HCT116 (cell line): ENCODE data around the gene BBLN. TPM values are rescaled to one million over a fixed set of nuclear protein-coding genes. Genes with fewer than 3 reads are reported as not detected.

Experiments
- ATAC-seq: fragments of 200-7000 bp; cut with Tn5 transposase; 2 replicates; pipeline ENCODE4 v1.9.1; 2020; ENCODE audit warnings: mild to moderate bottlenecking, moderate library complexity
- BruUV-seq: library from RNA; stranded (reverse); fragments of 400-500 nt; replicated peaks from 2 replicates; lab custom pipeline; 2021; lab: Mats Ljungman, UMichigan
- CTCF ChIA-PET: fragments of 300-600 bp; sonication (Branson Sonifier 250); formaldehyde crosslinking; loops from one replicate; lab custom pipeline; 2021; ENCODE audit warnings: antibody characterized with exemption; lab: Charles Lee
- POLR2A ChIA-PET: fragments of 300-600, 350-600 bp; sonication (Branson Sonifier 250); formaldehyde crosslinking; loops from one replicate; lab custom pipeline; 2021; ENCODE audit warnings: antibody characterized with exemption; lab: Charles Lee
- RAD21 ChIA-PET, 2 experiments: fragments of 300-600 bp; sonication (Branson Sonifier 250); formaldehyde crosslinking; loops; one replicate each; lab custom pipeline; 2023; ENCODE audit warnings: low total read pairs in 2 of 2; ENCODE audit not compliant: uncharacterized antibody in 2 of 2, unreplicated experiment in 2 of 2, low non-redundant PET in 1 of 2; lab: Charles Lee
- DNase-seq: peaks from one replicate; pipeline ENCODE4 v3.0.0-alpha.2; 2010; ENCODE audit warnings: low read depth, low spot score
- H2AFZ ChIP-seq: fragments of 200-600 bp; shearing (Covaris generic), sonication (generic); 2 replicates; pipeline ENCODE4 v1.6.1; 2017; ENCODE audit warnings: low read depth, mixed run types, mixed read lengths, antibody characterized with exemption, low read length; ENCODE audit not compliant: poor library complexity, severe bottlenecking
- H3K27ac ChIP-seq: 2 replicates; pipeline ENCODE4 v1.5.1; 2012; ENCODE audit warnings: low read depth, low read length
- H3K27me3 ChIP-seq: fragments of 200-600 bp; sonication (generic); 2 replicates; pipeline ENCODE4 v1.6.1; 2016; ENCODE audit warnings: mixed run types, low read length, mixed read lengths; ENCODE audit not compliant: insufficient read depth
- H3K36me3 ChIP-seq, 2 experiments: fragments of 200-500 bp in 1 of 2; fragments of 200-600 bp in 1 of 2; sonication (Bioruptor generic) in 1 of 2; sonication (generic) in 1 of 2; 2 replicates each; pipeline versions ENCODE4 v1.5.1 to v1.6.1; 2014 to 2016; ENCODE audit warnings: low read length in 2 of 2, inconsistent platforms in 1 of 2, mixed read lengths in 1 of 2, mixed run types in 1 of 2; ENCODE audit not compliant: insufficient read depth in 2 of 2, control insufficient read depth in 1 of 2
- H3K4me1 ChIP-seq, 2 experiments: fragments of 200-600 bp in 1 of 2; sonication (generic) in 1 of 2; 2 replicates each; pipeline versions ENCODE4 v1.5.1 to v1.6.1; 2012 to 2017; ENCODE audit warnings: low read length in 2 of 2, inconsistent platforms in 1 of 2, mild to moderate bottlenecking in 1 of 2, mixed read lengths in 1 of 2, mixed run types in 1 of 2, moderate library complexity in 1 of 2; ENCODE audit not compliant: insufficient read depth in 2 of 2, control insufficient read depth in 1 of 2
- H3K4me2 ChIP-seq: fragments of 200-600 bp; sonication (generic); 2 replicates; pipeline ENCODE4 v1.6.1; 2017; ENCODE audit warnings: mixed run types, low read length, mixed read lengths
- H3K4me3 ChIP-seq, 2 experiments: fragments of 200-600 bp in 1 of 2; sonication (generic) in 1 of 2; replicated peaks in 1 of 2; 2 replicates each; pipeline ENCODE4 v1.5.1; 2011 to 2016; ENCODE audit warnings: low read length in 2 of 2, control low read depth in 1 of 2, low read depth in 1 of 2, mild to moderate bottlenecking in 1 of 2, mixed read lengths in 1 of 2, mixed run types in 1 of 2
- H3K79me2 ChIP-seq: fragments of 200-600 bp; sonication (generic); 2 replicates; pipeline ENCODE4 v1.6.1; 2017; ENCODE audit warnings: mild to moderate bottlenecking, mixed run types, low read length, moderate library complexity, mixed read lengths; ENCODE audit not compliant: insufficient read depth
- H3K9ac ChIP-seq: fragments of 200-600 bp; sonication (generic); 2 replicates; pipeline ENCODE4 v1.6.1; 2016; ENCODE audit warnings: low read length, mixed read lengths
- H3K9me2 ChIP-seq: fragments of 200-600 bp; sonication (generic), shearing (Covaris generic); 2 replicates; pipeline ENCODE4 v1.6.1; 2017; ENCODE audit warnings: mixed run types, mild to moderate bottlenecking, moderate library complexity; ENCODE audit not compliant: insufficient read depth
- H3K9me3 ChIP-seq, 2 experiments: fragments of 200-500 bp in 1 of 2; fragments of 200-600 bp in 1 of 2; sonication (Bioruptor generic) in 1 of 2; sonication (generic) in 1 of 2; 2 replicates each; pipeline ENCODE4 v1.6.1; 2014 to 2017; ENCODE audit warnings: low read length in 2 of 2, mixed read lengths in 2 of 2, inconsistent platforms in 1 of 2, low read depth in 1 of 2, mild to moderate bottlenecking in 1 of 2, mixed run types in 1 of 2, moderate library complexity in 1 of 2; ENCODE audit not compliant: control insufficient read depth in 1 of 2, insufficient read depth in 1 of 2
- H4K20me1 ChIP-seq: fragments of 200-600 bp; sonication (generic), shearing (Covaris generic); 2 replicates; pipeline ENCODE4 v1.6.1; 2017; ENCODE audit warnings: mixed run types, mild to moderate bottlenecking, moderate library complexity; ENCODE audit not compliant: insufficient read depth
- EGR1 ChIP-seq: IDR thresholded peaks from 2 replicates; pipeline ENCODE4 v1.6.1; 2012; ENCODE audit warnings: low read depth
- EZH2phosphoT487 ChIP-seq: fragments of 200-600 bp; IDR thresholded peaks from 2 replicates; pipeline ENCODE4 v1.6.1; 2018; ENCODE audit warnings: antibody characterized with exemption, borderline replicate concordance
- JUND ChIP-seq: IDR thresholded peaks from 2 replicates; pipeline ENCODE4 v1.6.1; 2012
- POLR2A ChIP-seq: IDR thresholded peaks from 2 replicates; pipeline ENCODE4 v1.7.0; 2011; ENCODE audit warnings: borderline replicate concordance; ENCODE audit not compliant: insufficient read depth, insufficient read length; ENCODE audit errors: extremely low read depth
- POLR2AphosphoS5 ChIP-seq: IDR thresholded peaks from 2 replicates; pipeline ENCODE4 v1.6.1; 2011; ENCODE audit warnings: mild to moderate bottlenecking, low read depth, low read length, moderate library complexity
- SIN3A ChIP-seq: IDR thresholded peaks from 2 replicates; pipeline ENCODE4 v1.6.1; 2012; ENCODE audit warnings: low read depth
- TCF7L2 ChIP-seq: IDR thresholded peaks from 2 replicates; pipeline ENCODE4 v1.7.0; 2011; ENCODE audit warnings: borderline replicate concordance, inconsistent platforms; ENCODE audit not compliant: insufficient read depth, insufficient read length; ENCODE audit errors: extremely low read depth
- ZFX ChIP-seq: fragments of 450-650 bp; IDR thresholded peaks from 2 replicates; pipeline ENCODE4 v1.6.1; 2017
- intact Hi-C: fragments of 100-400 bp; cut with micrococcal nuclease; formaldehyde crosslinking; loops from 2 replicates; pipeline ENCODE4 v1.10.0; 2022
- total RNA-seq: library from RNA; stranded (reverse); gene quantifications from one replicate; pipeline ENCODE4 v1.2.1, GENCODE V29; 2021; ENCODE audit not compliant: unreplicated experiment
- TF ChIP-seq, protein P1 (sequence below): IDR thresholded peaks from 2 replicates; pipeline ENCODE4 v1.6.1; 2012
- TF ChIP-seq, protein P2 (sequence below): IDR thresholded peaks from 2 replicates; pipeline ENCODE4 v1.6.1; 2011; ENCODE audit warnings: mild to moderate bottlenecking, low read length, moderate library complexity; ENCODE audit not compliant: insufficient replicate concordance; ENCODE audit errors: extremely low read depth

BBLN gene
- total RNA-seq, 1 experiment from 2014 or later, result 119 TPM

DNA sequence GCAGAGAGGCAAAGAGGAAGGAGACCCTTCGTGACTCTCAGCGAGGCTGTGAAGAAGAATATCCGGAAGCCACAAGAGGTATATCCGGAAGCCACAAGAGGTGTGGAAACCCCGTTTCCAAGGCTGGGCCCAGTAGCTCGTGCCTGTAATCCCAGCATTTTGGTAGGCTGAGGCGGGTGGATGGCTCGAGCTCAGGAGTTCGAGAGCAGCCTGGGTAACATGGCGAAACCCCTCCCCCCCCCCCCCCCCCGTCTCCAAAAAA lies 612 bp upstream of the BBLN start:
- peak overlapping the region; percentile 86 for H3K9ac ChIP-seq
- H3K4me2 ChIP-seq, result peak overlapping the region; percentile 99
- no peaks in the 10 kb centered on the region for H3K9me3 ChIP-seq
- H3K9me2 ChIP-seq, result no peaks in the 10 kb centered on the region
- peaks cover 0 to 4% of the 10 kb centered on the region in 2 experiments; a peak in 1 of 4 replicates for H3K36me3 ChIP-seq
- H3K4me1 ChIP-seq, result peaks cover 0 to 17% of the 10 kb centered on the region in 2 experiments; a peak in 2 of 4 replicates
- H4K20me1 ChIP-seq, result no peaks in the 10 kb centered on the region
- BruUV-seq, result TSS peak; percentile 97
- DNase-seq, result no peak
- H2AFZ ChIP-seq, result peak overlapping the region; percentile 7
- H3K4me3 ChIP-seq, result peak overlapping the region; percentile 58 to 99
- POLR2A ChIA-PET, result interaction anchor here (0.6 to 1.8 kb wide), 8 partner anchors 8 to 147 kb away, joined by 3 to 7 read pairs (median 4); no protein-coding TSS in a partner anchor
- peak; percentile 25 for TF ChIP-seq POLR2A
- peak; percentile 26; the same call in 1 of the 2 replicates for TF ChIP-seq ZFX
- peak; percentile 52; the same call in 1 of the 2 replicates for TF ChIP-seq POLR2AphosphoS5
- no peak for TF ChIP-seq JUND
- TF ChIP-seq, all 23 proteins: peak for 3
- ChIA-PET CTCF (interaction anchor here (0.9 to 4.0 kb wide), 6 partner anchors 8 to 41 kb away, joined by 3 to 19 read pairs (median 4); no protein-coding TSS in a partner anchor), RAD21 (no interaction called here)
- peak; percentile 48 for ATAC-seq
- Histone ChIP-seq H3K27ac (peak overlapping the region; percentile 97), H3K79me2 (peaks cover 13% of the 10 kb centered on the region), H3K27me3 (no peaks in the 10 kb centered on the region)
- intact Hi-C loops, result no loop called here

DNA sequence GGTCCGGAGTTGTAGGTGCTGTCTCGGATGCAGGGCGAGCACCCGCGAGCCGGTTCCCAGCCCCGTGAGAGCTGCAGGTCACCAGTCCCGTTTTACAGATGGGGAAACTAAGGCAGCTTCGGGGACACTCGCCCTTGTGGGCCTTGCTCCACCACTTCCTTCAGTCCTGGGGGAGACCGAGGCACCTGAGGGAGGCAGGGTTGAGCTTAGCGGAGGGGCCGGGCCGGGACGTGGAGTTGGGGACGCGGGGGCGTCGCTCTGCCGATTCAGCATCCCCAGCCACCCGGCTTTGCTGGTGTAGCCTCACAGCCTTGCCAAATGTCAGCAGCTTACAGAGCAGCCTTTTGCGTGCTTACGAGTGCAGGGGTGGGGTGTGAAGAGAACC lies 530 bp downstream of the BBLN start:
- Histone ChIP-seq H3K4me3 (peak overlapping the region; percentile 91 to 99), H3K27me3 (no peaks in the 10 kb centered on the region), H3K79me2 (peaks cover 13% of the 10 kb centered on the region), H3K27ac (peak overlapping the region; percentile 74), H4K20me1 (no peaks in the 10 kb centered on the region), H3K36me3 (peaks cover 0 to 4% of the 10 kb centered on the region in 2 experiments; a peak in 1 of 4 replicates)
- DNase-seq, result no peak
- BruUV-seq, result TSS peak; percentile 75
- CTCF ChIA-PET, result interaction anchor here (0.6 to 4.0 kb wide), 3 partner anchors 10 to 261 kb away, joined by 3 to 19 read pairs (median 6); no protein-coding TSS in a partner anchor
- TF ChIP-seq ZFX, result no peak
- TF ChIP-seq, protein P1, sequence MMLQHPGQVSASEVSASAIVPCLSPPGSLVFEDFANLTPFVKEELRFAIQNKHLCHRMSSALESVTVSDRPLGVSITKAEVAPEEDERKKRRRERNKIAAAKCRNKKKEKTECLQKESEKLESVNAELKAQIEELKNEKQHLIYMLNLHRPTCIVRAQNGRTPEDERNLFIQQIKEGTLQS, result no peak
- TF ChIP-seq TCF7L2, result no peak
- TF ChIP-seq, protein P2, sequence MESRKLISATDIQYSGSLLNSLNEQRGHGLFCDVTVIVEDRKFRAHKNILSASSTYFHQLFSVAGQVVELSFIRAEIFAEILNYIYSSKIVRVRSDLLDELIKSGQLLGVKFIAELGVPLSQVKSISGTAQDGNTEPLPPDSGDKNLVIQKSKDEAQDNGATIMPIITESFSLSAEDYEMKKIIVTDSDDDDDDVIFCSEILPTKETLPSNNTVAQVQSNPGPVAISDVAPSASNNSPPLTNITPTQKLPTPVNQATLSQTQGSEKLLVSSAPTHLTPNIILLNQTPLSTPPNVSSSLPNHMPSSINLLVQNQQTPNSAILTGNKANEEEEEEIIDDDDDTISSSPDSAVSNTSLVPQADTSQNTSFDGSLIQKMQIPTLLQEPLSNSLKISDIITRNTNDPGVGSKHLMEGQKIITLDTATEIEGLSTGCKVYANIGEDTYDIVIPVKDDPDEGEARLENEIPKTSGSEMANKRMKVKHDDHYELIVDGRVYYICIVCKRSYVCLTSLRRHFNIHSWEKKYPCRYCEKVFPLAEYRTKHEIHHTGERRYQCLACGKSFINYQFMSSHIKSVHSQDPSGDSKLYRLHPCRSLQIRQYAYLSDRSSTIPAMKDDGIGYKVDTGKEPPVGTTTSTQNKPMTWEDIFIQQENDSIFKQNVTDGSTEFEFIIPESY, result no peak
- TF ChIP-seq EGR1, result no peak
- no peak for TF ChIP-seq SIN3A
- no peak for TF ChIP-seq JUND
- TF ChIP-seq EZH2phosphoT487, result no peak
- TF ChIP-seq, all 23 proteins: peak for 0
- POLR2A ChIA-PET, result interaction anchor here (0.7 to 1.8 kb wide), 7 partner anchors 9 to 39 kb away, joined by 3 to 7 read pairs (median 5); no protein-coding TSS in a partner anchor
- peaks cover 0 to 17% of the 10 kb centered on the region in 2 experiments; a peak in 2 of 4 replicates for H3K4me1 ChIP-seq
- intact Hi-C loops, result no loop called here
- peak; percentile 0; the same call in 1 of the 2 replicates for ATAC-seq
- no peaks in the 10 kb centered on the region for H3K9me3 ChIP-seq
- RAD21 ChIA-PET, result no interaction called here
- no peak overlapping the region for H2AFZ ChIP-seq
- H3K4me2 ChIP-seq, result peak overlapping the region; percentile 96
- peak overlapping the region; percentile 96 for H3K9ac ChIP-seq
- no peaks in the 10 kb centered on the region for H3K9me2 ChIP-seq
